ENCODE data around the gene PCP2.
A peak's percentile ranks its signal among the peaks of the same experiment; 100 is the strongest.

The PCP2 gene

GRCh38 chr19:7612282-7613274 is 20.9 kb downstream of the PCP2 start:
- WGBS, 2 donors (ENCODE audit: extremely low coverage in 2 of 2, insufficient read length in 2 of 2, insufficient replicate concordance in 1 of 2) = no CpG with 5 or more reads among the region's 81 CpGs
- H3K4me3 ChIP-seq (ENCODE audit: low read length in 2 of 2) = no peak overlapping the region
- no peak overlapping the region for H2BK120ac ChIP-seq (ENCODE audit: low read depth, low read length)
- no peak for DNase-seq (ENCODE audit: low spot score)
- H3K27me3 ChIP-seq (ENCODE audit: control insufficient read depth in 3 of 3, insufficient read depth in 3 of 3, low read depth in 1 of 3, low read length in 3 of 3) = no peaks in the 10 kb centered on the region
- no peak overlapping the region for H3K4ac ChIP-seq (ENCODE audit: low read length)
- H3K27ac ChIP-seq (replicated peaks; ENCODE audit: low read length) = no peak overlapping the region
- no peak overlapping the region for H2AFZ ChIP-seq (ENCODE audit: low read length)
- H3K36me3 ChIP-seq (replicated peaks in 1 of 2; ENCODE audit: control insufficient read depth in 2 of 2, insufficient read depth in 2 of 2, low read length in 2 of 2) = peaks cover 10 to 13% of the 10 kb centered on the region in 2 donors
- H4K91ac ChIP-seq (ENCODE audit: low read depth, low read length, poor library complexity) = no peak overlapping the region
- peaks cover 3% of the 10 kb centered on the region for H3K79me1 ChIP-seq (ENCODE audit: low read depth, low read length)
- no peak overlapping the region for H3K9ac ChIP-seq (ENCODE audit: low read depth, low read length, poor library complexity)
- H3K18ac ChIP-seq (ENCODE audit: low read length) = no peak overlapping the region
- no peak overlapping the region for H2BK15ac ChIP-seq (ENCODE audit: low read length)
- H3K4me2 ChIP-seq (ENCODE audit: insufficient read depth, low read length, poor library complexity, severe bottlenecking) = no peak overlapping the region
- H3K4me1 ChIP-seq (ENCODE audit: control insufficient read depth in 2 of 2, insufficient read depth in 1 of 2, low read depth in 1 of 2, low read length in 2 of 2) = no peaks in the 10 kb centered on the region
- H3K23ac ChIP-seq (ENCODE audit: low read depth, low read length, poor library complexity) = no peak overlapping the region
- no peaks in the 10 kb centered on the region for H3K9me3 ChIP-seq (replicated peaks in 1 of 2; ENCODE audit: control insufficient read depth in 2 of 2, insufficient read depth in 1 of 2, low read depth in 1 of 2, low read length in 2 of 2)
- no peak overlapping the region for H4K8ac ChIP-seq (ENCODE audit: low read depth, low read length)
- H2AK5ac ChIP-seq (ENCODE audit: low read depth, low read length) = no peak overlapping the region
- no peak overlapping the region for H3K14ac ChIP-seq (ENCODE audit: low read length)
- no peak overlapping the region for H2BK12ac ChIP-seq (ENCODE audit: low read length)
- H2BK5ac ChIP-seq (ENCODE audit: low read length) = no peak overlapping the region

GRCh38 chr19:7611541-7612279 is 21.8 kb downstream of the PCP2 start:
- Histone ChIP-seq H2AK5ac (ENCODE audit: low read depth, low read length) (no peak overlapping the region), H2BK12ac (ENCODE audit: low read length) (no peak overlapping the region), H2BK5ac (ENCODE audit: low read length) (no peak overlapping the region), H3K18ac (ENCODE audit: low read length) (no peak overlapping the region), H3K4ac (ENCODE audit: low read length) (no peak overlapping the region), H3K4me2 (ENCODE audit: insufficient read depth, low read length, poor library complexity, severe bottlenecking) (no peak overlapping the region), H3K79me1 (ENCODE audit: low read depth, low read length) (peaks cover 1% of the 10 kb centered on the region), H2BK15ac (ENCODE audit: low read length) (no peak overlapping the region), H3K36me3 (replicated peaks in 1 of 2; ENCODE audit: control insufficient read depth in 2 of 2, insufficient read depth in 2 of 2, low read length in 2 of 2) (peaks cover 3 to 13% of the 10 kb centered on the region in 2 donors), H2AFZ (ENCODE audit: low read length) (no peak overlapping the region), H3K27ac (replicated peaks; ENCODE audit: low read length) (no peak overlapping the region), H3K4me3 (ENCODE audit: low read length in 2 of 2) (no peak overlapping the region), H3K9me3 (replicated peaks in 1 of 2; ENCODE audit: control insufficient read depth in 2 of 2, insufficient read depth in 1 of 2, low read depth in 1 of 2, low read length in 2 of 2) (no peaks in the 10 kb centered on the region), H3K27me3 (ENCODE audit: control insufficient read depth in 3 of 3, insufficient read depth in 3 of 3, low read depth in 1 of 3, low read length in 3 of 3) (no peaks in the 10 kb centered on the region), H3K23ac (ENCODE audit: low read depth, low read length, poor library complexity) (no peak overlapping the region), H4K91ac (ENCODE audit: low read depth, low read length, poor library complexity) (no peak overlapping the region), H4K8ac (ENCODE audit: low read depth, low read length) (no peak overlapping the region), H2BK120ac (ENCODE audit: low read depth, low read length) (no peak overlapping the region), H3K14ac (ENCODE audit: low read length) (no peak overlapping the region), H3K9ac (ENCODE audit: low read depth, low read length, poor library complexity) (no peak overlapping the region), H3K4me1 (ENCODE audit: control insufficient read depth in 2 of 2, insufficient read depth in 1 of 2, low read depth in 1 of 2, low read length in 2 of 2) (no peaks in the 10 kb centered on the region)
- DNase-seq (ENCODE audit: low spot score) = no peak
- WGBS, 2 donors (ENCODE audit: extremely low coverage in 2 of 2, insufficient read length in 2 of 2, insufficient replicate concordance in 1 of 2) = no CpG with 5 or more reads among the region's 41 CpGs

- H3K4me2 ChIP-seq (ENCODE audit: insufficient read depth, low read length, poor library complexity, severe bottlenecking) = no peak overlapping the region
- H2BK120ac ChIP-seq (ENCODE audit: low read depth, low read length) = no peak overlapping the region
- peak overlapping the region; percentile 10 for H2BK12ac ChIP-seq (ENCODE audit: low read length)
- H3K4ac ChIP-seq (ENCODE audit: low read length) = no peak overlapping the region
- no peak overlapping the region for H3K4me3 ChIP-seq (ENCODE audit: low read length in 2 of 2)
- no peaks in the 10 kb centered on the region for H3K9me3 ChIP-seq (replicated peaks in 1 of 2; ENCODE audit: control insufficient read depth in 2 of 2, insufficient read depth in 1 of 2, low read depth in 1 of 2, low read length in 2 of 2)
- H2AK5ac ChIP-seq (ENCODE audit: low read depth, low read length) = no peak overlapping the region
- no peak overlapping the region for H2BK15ac ChIP-seq (ENCODE audit: low read length)
- no peaks in the 10 kb centered on the region for H3K4me1 ChIP-seq (ENCODE audit: control insufficient read depth in 2 of 2, insufficient read depth in 1 of 2, low read depth in 1 of 2, low read length in 2 of 2)
- H3K14ac ChIP-seq (ENCODE audit: low read length) = no peak overlapping the region
- H2AFZ ChIP-seq (ENCODE audit: low read length) = no peak overlapping the region
- no peak overlapping the region for H2BK5ac ChIP-seq (ENCODE audit: low read length)
- H3K36me3 ChIP-seq (replicated peaks in 1 of 2; ENCODE audit: control insufficient read depth in 2 of 2, insufficient read depth in 2 of 2, low read length in 2 of 2) = peaks cover 3 to 11% of the 10 kb centered on the region in 2 donors
- no peak overlapping the region for H3K18ac ChIP-seq (ENCODE audit: low read length)
- H3K79me1 ChIP-seq (ENCODE audit: low read depth, low read length) = peaks cover 2% of the 10 kb centered on the region
- H4K91ac ChIP-seq (ENCODE audit: low read depth, low read length, poor library complexity) = no peak overlapping the region
- H3K9ac ChIP-seq (ENCODE audit: low read depth, low read length, poor library complexity) = no peak overlapping the region
- H3K23ac ChIP-seq (ENCODE audit: low read depth, low read length, poor library complexity) = no peak overlapping the region
- H4K8ac ChIP-seq (ENCODE audit: low read depth, low read length) = no peak overlapping the region
- no peaks in the 10 kb centered on the region for H3K27me3 ChIP-seq (ENCODE audit: control insufficient read depth in 3 of 3, insufficient read depth in 3 of 3, low read depth in 1 of 3, low read length in 3 of 3)
- H3K27ac ChIP-seq (replicated peaks; ENCODE audit: low read length) = no peak overlapping the region
- no peak for DNase-seq (ENCODE audit: low spot score)
- no CpG with 5 or more reads among the region's 31 CpGs for WGBS, 2 donors (ENCODE audit: extremely low coverage in 2 of 2, insufficient read length in 2 of 2, insufficient replicate concordance in 1 of 2)
Measured at GRCh38 chr19:7610491-7611240, 22.9 kb downstream of the PCP2 start.
